ENCODE measurements around the gene SND1. TPM values are rescaled to one million over a fixed set of nuclear protein-coding genes. Genes with fewer than 3 reads are reported as not detected.

SND1 gene
- total RNA-seq, 1 experiment from 2014 or later = 218 TPM

DNA sequence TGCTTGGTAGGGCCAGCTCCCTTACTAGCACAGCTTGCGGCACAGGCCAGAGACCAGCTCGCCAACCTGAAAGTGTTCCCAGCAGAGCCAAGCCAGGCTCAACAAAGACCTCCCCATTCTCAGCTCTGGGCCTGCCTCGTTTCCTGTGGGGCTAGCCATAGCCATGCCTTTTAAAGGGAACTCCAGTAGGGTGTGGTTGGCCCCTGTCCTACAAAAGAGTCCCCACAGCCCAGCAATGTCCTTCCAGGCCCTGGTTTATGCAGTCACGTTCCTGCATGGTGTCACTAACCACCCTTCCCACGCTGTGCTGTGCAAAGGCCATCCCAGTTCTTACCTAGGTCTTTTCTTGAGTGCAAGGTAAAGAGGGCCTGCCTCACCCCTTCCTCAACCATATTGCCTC lies 467.0 kb downstream of the SND1 start:
- Histone ChIP-seq H2BK20ac (ENCODE audit: low read depth, low read length, poor library complexity, severe bottlenecking) (no peak overlapping the region), H4K20me1 (ENCODE audit: control insufficient read depth, insufficient read depth, insufficient read length) (no peaks in the 10 kb centered on the region), H3K9me3 (ENCODE audit: control insufficient read depth, low read depth, low read length) (no peaks in the 10 kb centered on the region), H3K4me1 (ENCODE audit: insufficient read depth, low read length) (no peaks in the 10 kb centered on the region), H4K8ac (replicated peaks; ENCODE audit: insufficient read length, low read depth, low read length) (no peak overlapping the region), H2BK12ac (ENCODE audit: insufficient read length, low read depth, low read length) (no peak overlapping the region), H3K79me2 (ENCODE audit: insufficient read depth, low read length) (no peaks in the 10 kb centered on the region), H3K56ac (ENCODE audit: insufficient read length, low read depth, low read length) (no peak overlapping the region), H3K9ac (ENCODE audit: extremely low read depth, insufficient read length, low read length) (no peak overlapping the region), H3K14ac (ENCODE audit: insufficient read depth, low read length) (no peak overlapping the region), H3K4me2 (ENCODE audit: insufficient read depth, insufficient read length, low read length) (no peak overlapping the region), H2BK15ac (ENCODE audit: low read depth, low read length) (no peak overlapping the region), H2BK5ac (ENCODE audit: insufficient read length, low read length) (no peak overlapping the region), H3K4ac (ENCODE audit: low read depth, low read length) (no peak overlapping the region), H3K79me1 (ENCODE audit: insufficient read depth, low read depth, low read length, poor library complexity, severe bottlenecking) (no peaks in the 10 kb centered on the region), H3K27ac (ENCODE audit: insufficient read length, low read depth, low read length) (no peak overlapping the region), H3K23ac (ENCODE audit: insufficient read length, low read depth, low read length) (no peak overlapping the region), H2AK5ac (ENCODE audit: insufficient read length, low read length) (no peak overlapping the region), H2BK120ac (ENCODE audit: low read depth, low read length, poor library complexity, severe bottlenecking) (no peak overlapping the region), H4K91ac (ENCODE audit: insufficient read length, low read depth, low read length) (no peak overlapping the region), H4K5ac (ENCODE audit: insufficient read length, low read depth, low read length) (no peak overlapping the region), H3K27me3 (ENCODE audit: insufficient read depth, low read length) (no peaks in the 10 kb centered on the region; the same call in 1 of the 2 replicates), H3T11ph (ENCODE audit: low read length) (no peak overlapping the region), H3K23me2 (ENCODE audit: insufficient read length, low read depth, low read length, poor library complexity, severe bottlenecking) (no peaks in the 10 kb centered on the region), H3K18ac (ENCODE audit: insufficient read length, low read depth, low read length) (no peak overlapping the region), H2AFZ (ENCODE audit: low read length) (no peak overlapping the region)
- peaks cover 8 to 18% of the 10 kb centered on the region in 2 experiments for H3K4me1 Mint-ChIP-seq
- H3K27ac Mint-ChIP-seq = no peak overlapping the region
- no peak overlapping the region for H3K4me3 Mint-ChIP-seq
- H3K27me3 Mint-ChIP-seq (ENCODE audit: low read depth) = peaks cover 55% of the 10 kb centered on the region
- TF ChIP-seq, protein P1, sequence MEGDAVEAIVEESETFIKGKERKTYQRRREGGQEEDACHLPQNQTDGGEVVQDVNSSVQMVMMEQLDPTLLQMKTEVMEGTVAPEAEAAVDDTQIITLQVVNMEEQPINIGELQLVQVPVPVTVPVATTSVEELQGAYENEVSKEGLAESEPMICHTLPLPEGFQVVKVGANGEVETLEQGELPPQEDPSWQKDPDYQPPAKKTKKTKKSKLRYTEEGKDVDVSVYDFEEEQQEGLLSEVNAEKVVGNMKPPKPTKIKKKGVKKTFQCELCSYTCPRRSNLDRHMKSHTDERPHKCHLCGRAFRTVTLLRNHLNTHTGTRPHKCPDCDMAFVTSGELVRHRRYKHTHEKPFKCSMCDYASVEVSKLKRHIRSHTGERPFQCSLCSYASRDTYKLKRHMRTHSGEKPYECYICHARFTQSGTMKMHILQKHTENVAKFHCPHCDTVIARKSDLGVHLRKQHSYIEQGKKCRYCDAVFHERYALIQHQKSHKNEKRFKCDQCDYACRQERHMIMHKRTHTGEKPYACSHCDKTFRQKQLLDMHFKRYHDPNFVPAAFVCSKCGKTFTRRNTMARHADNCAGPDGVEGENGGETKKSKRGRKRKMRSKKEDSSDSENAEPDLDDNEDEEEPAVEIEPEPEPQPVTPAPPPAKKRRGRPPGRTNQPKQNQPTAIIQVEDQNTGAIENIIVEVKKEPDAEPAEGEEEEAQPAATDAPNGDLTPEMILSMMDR (conservative IDR thresholded peaks at IDR 0.05) = no peak
- DNase-seq = no peak
- H3K9me3 Mint-ChIP-seq = no peaks in the 10 kb centered on the region
- H3K36me3 Mint-ChIP-seq (ENCODE audit: insufficient read depth in 1 of 3, low read depth in 3 of 3) = no peaks in the 10 kb centered on the region
- WGBS (ENCODE audit: extremely low coverage, insufficient read length, low lambda C conversion rate) = no CpG with 5 or more reads among the region's 5 CpGs

Measured in H9 (cell line).